Epithelial cell of proximal tubule (primary cell): ENCODE data around the gene RIMS4. TPM values are rescaled to one million over a fixed set of nuclear protein-coding genes. Genes with fewer than 3 reads are reported as not detected.

Experiments used
- DNase-seq: peaks from one replicate; pipeline ENCODE4 v3.0.0-alpha.2; 2011; ENCODE audit warnings: low read depth
- H3K4me3 ChIP-seq: 2 replicates; pipeline ENCODE4 v1.5.1; 2011; ENCODE audit warnings: low read depth, mild to moderate bottlenecking, low read length
- CTCF ChIP-seq: conservative IDR thresholded peaks from 2 replicates; pipeline ENCODE4 v1.5.1; 2012; ENCODE audit warnings: low read depth, mild to moderate bottlenecking, low read length
- total RNA-seq: library from RNA; depleted of rRNA; stranded (reverse); fragments of >200 nt; gene quantifications from 2 replicates; pipeline ENCODE4 v1.2.3, GENCODE V29; 2015

RIMS4 gene
- total RNA-seq = 0.07 TPM in 1 of 2 replicates, not detected in the other

GRCh38 chr20:44810391-44811149, at the start of gene RIMS4:
Gene RIMS4 (minus strand): TSS chr20:44810546. CDS start chr20:44810271, 275 bp downstream.
- DNase-seq = no peak
- TF ChIP-seq CTCF = no peak
- H3K4me3 ChIP-seq = no peak within 1 kb of the TSS

- no peak for TF ChIP-seq CTCF
- no peak overlapping the region for H3K4me3 ChIP-seq
- DNase-seq = no peak
Measured at GRCh38 chr20:44858606-44859360, 48.4 kb upstream of the RIMS4 start.

GRCh38 chr20:44856856-44857448, 46.6 kb upstream of the RIMS4 start:
- no peak for TF ChIP-seq CTCF
- no peak for DNase-seq
- no peak overlapping the region for H3K4me3 ChIP-seq

DNA sequence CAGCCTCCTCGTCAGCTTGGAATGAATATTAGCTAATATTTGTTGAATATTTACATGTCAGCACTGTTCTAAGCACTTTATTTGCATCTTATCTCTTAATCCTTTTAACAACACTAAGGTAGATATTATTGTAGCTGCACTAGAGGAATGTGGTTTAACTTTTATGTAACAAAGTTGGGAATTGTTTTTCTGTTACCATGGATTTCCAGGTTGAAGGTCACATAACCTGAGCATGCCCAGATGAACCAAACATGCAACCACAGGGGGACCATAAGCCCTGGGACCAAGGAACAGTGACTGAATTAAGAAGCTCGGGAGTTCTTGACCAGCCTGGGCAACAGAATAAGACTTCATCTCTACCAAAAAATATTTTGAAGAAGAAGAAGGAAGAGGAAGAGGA, 46.1 kb upstream of the RIMS4 start:
- no peak for TF ChIP-seq CTCF
- no peak overlapping the region for H3K4me3 ChIP-seq
- DNase-seq = no peak

DNA sequence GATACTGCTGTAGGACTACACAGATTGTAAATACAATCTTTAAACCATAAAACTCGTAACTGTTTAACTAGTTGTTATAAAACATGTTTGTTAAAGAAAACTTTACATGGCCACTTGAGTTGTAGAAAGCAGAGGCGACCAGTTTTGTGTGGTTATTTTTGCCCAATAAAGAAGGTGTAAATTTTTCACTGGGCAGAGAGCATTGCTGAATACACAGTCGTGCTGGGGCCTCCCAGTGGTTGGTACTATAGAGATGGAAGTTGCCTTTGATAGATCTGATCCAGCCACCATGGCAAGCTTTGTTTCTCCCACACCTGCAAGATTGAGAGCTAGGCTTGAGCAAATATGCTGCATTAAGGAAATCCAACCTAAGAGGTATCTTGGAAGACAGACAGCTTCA, 41.2 kb upstream of the RIMS4 start:
- no peak for TF ChIP-seq CTCF
- H3K4me3 ChIP-seq = no peak overlapping the region
- no peak for DNase-seq

DNA sequence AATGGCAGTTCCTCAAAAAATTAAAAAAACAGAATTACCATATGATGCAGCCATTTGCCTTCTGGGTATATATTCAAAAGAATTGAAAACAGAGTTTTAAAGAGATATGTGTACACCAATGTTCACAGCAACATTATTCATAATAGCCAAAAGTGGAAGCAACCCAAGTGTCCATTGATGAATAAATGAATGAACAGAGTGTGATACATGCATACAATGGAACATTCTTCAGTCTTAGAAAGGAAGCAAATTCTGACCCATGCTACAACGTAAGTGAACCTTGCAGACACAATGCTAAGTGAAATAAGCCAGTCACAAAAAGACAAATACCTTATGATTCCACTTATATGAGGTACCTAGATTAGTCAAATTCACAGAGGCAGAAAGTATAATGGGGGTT, 40.5 kb upstream of the RIMS4 start:
- no peak for TF ChIP-seq CTCF
- no peak for DNase-seq
- H3K4me3 ChIP-seq = no peak overlapping the region
